GM12874 (cell line): ENCODE measurements around the gene RFC2.
A peak's percentile ranks its signal among the peaks of the same experiment; 100 is the strongest.

Source experiments
- TF ChIP-seq, protein P1 (sequence below): IDR thresholded peaks from 2 replicates; pipeline ENCODE4 v1.5.1; 2011; ENCODE audit warnings: low read depth, mild to moderate bottlenecking, control low read depth, low read length, moderate library complexity; ENCODE audit not compliant: insufficient read depth

RFC2 gene

GRCh38 chr7:74280985-74281384 is 26.8 kb upstream of the RFC2 start:
- TF ChIP-seq, protein P1, sequence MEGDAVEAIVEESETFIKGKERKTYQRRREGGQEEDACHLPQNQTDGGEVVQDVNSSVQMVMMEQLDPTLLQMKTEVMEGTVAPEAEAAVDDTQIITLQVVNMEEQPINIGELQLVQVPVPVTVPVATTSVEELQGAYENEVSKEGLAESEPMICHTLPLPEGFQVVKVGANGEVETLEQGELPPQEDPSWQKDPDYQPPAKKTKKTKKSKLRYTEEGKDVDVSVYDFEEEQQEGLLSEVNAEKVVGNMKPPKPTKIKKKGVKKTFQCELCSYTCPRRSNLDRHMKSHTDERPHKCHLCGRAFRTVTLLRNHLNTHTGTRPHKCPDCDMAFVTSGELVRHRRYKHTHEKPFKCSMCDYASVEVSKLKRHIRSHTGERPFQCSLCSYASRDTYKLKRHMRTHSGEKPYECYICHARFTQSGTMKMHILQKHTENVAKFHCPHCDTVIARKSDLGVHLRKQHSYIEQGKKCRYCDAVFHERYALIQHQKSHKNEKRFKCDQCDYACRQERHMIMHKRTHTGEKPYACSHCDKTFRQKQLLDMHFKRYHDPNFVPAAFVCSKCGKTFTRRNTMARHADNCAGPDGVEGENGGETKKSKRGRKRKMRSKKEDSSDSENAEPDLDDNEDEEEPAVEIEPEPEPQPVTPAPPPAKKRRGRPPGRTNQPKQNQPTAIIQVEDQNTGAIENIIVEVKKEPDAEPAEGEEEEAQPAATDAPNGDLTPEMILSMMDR = no peak

DNA sequence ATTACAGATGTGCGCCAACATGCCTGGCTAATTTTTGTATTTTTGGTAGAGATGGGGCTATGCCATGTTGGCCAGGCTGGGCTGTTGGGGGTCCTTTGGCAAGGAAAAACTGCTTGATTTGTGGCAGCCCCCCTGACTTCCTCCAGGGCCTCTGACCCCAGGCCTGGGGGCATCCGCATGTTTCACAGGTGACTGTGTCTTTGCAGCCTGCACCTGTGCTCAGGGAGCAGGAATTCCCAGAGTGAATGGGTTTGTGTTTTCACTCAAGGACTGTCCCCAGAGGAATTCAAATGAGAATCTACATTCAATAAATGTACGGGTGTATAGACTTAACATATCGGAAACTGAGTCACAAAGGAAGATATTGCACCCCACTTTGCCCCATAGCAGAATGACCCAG is 23.4 kb upstream of the RFC2 start:
- TF ChIP-seq, protein P1 = no peak

DNA sequence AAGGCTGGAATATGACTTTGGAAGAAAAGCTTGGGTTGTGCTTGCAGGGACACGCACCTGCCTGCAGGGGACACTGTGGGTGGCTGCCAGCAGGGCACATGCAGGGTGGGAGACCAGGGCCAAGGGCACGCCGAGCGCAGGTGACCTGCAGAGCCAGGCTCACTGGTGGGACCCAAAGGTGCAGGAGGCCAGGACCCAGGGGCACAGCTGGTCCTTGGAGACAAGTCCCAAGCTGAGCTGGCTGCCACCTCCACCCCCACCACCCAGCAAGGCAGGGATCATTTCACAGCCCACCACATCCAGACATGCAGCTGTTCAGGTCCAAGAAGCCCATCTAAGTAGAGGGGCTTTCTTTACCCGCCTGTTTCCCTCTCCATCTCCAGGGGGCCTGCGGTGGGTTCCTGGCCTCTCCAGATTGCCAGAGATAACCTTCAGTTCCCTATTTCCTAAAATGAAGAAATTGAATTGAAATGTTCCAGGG is 21.2 kb upstream of the RFC2 start:
- TF ChIP-seq, protein P1 = peak; percentile 91

- TF ChIP-seq, protein P1 = no peak
Observed at GRCh38 chr7:74272305-74273038, 18.3 kb upstream of the RFC2 start.

GRCh38 chr7:74271742-74272141 is 17.5 kb upstream of the RFC2 start:
- TF ChIP-seq, protein P1 = no peak

- TF ChIP-seq, protein P1 = no peak
Observed at GRCh38 chr7:74269757-74270277, 15.6 kb upstream of the RFC2 start.

DNA sequence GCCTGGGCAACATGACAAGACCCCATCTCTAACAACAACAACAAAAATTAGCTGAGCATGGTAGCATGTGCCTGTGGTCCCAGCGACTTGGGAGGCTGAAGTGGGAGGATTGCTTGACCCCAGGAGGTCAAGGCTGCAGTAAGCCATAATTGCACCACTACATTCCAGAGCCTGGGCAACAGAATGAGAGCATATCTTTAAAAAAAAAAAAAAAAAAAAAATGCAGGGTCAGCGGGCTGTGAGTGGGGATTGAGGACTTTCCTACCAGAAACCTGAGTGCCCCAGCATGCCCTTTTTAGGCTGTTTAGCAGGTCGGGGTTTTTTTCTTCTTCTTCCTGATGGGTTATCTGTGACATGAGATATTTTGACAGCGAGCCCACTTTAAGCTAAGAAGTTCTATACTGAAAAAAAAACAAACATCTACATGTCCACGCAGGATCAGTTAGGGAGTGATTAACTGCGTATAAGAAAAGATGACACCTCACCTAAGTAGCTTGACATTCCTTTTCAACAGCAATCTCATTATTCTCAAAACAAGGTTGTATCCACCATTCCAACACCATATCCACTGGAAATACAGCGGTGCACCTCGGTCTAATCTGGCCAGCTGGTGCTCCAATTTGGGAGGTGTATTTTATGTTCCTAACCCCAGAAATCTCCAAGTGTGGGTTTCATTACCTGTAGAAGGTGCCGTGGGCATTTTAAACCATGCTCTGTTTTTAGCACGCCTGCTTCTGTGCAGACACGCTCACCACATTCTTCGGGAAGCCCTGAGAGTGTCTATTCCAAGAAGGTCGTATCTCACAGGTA is 13.8 kb upstream of the RFC2 start:
- TF ChIP-seq, protein P1 = no peak
